Activated naive CD8-positive, alpha-beta T cell treated with anti-CD3 and anti-CD28 coated beads, Interleukin-2, amount 50 U/mL, for 24 hours (primary cell): Measurements from ENCODE around the gene SPARC.

Experiments
- ATAC-seq: fragments of 150-1000 bp; cut with Tn5 transposase; one replicate; pipeline ENCODE4 v1.10.0; 2021
- DNase-seq: peaks from one replicate; pipeline ENCODE4 v3.0.0; 2021
- H3K27ac Mint-ChIP-seq: one replicate; pipeline ENCODE4 v1.8.0; 2021; ENCODE audit warnings: mild to moderate bottlenecking, mixed read lengths
- H3K27me3 Mint-ChIP-seq: one replicate; pipeline ENCODE4 v1.8.0; 2021; ENCODE audit warnings: mixed read lengths
- H3K36me3 Mint-ChIP-seq: one replicate; pipeline ENCODE4 v1.8.0; 2021; ENCODE audit warnings: low read depth, mixed read lengths
- H3K4me1 Mint-ChIP-seq: one replicate; pipeline ENCODE4 v1.8.0; 2021; ENCODE audit warnings: mixed read lengths
- H3K4me3 Mint-ChIP-seq: one replicate; pipeline ENCODE4 v1.8.0; 2021; ENCODE audit warnings: mild to moderate bottlenecking, moderate library complexity, mixed read lengths
- H3K9me3 Mint-ChIP-seq: one replicate; pipeline ENCODE4 v1.8.0; 2021; ENCODE audit warnings: mixed read lengths

SPARC gene

GRCh38 chr5:151619812-151620460, 66.8 kb downstream of the SPARC start:
- peaks cover 2% of the 10 kb centered on the region for H3K27me3 Mint-ChIP-seq
- no peak overlapping the region for H3K27ac Mint-ChIP-seq
- H3K9me3 Mint-ChIP-seq = no peaks in the 10 kb centered on the region
- H3K4me1 Mint-ChIP-seq = peaks cover 10% of the 10 kb centered on the region
- no peak for ATAC-seq
- H3K36me3 Mint-ChIP-seq = no peaks in the 10 kb centered on the region
- no peak overlapping the region for H3K4me3 Mint-ChIP-seq
- no peak for DNase-seq

GRCh38 chr5:151618907-151619306, 67.8 kb downstream of the SPARC start:
- ATAC-seq (no peak), DNase-seq (no peak)
- H3K27me3 Mint-ChIP-seq = peaks cover 2% of the 10 kb centered on the region
- H3K36me3 Mint-ChIP-seq = no peaks in the 10 kb centered on the region
- H3K4me1 Mint-ChIP-seq = peaks cover 19% of the 10 kb centered on the region
- no peak overlapping the region for H3K27ac Mint-ChIP-seq
- no peak overlapping the region for H3K4me3 Mint-ChIP-seq
- no peaks in the 10 kb centered on the region for H3K9me3 Mint-ChIP-seq

- no peak for ATAC-seq
- no peak overlapping the region for H3K27ac Mint-ChIP-seq
- no peaks in the 10 kb centered on the region for H3K36me3 Mint-ChIP-seq
- peaks cover 2% of the 10 kb centered on the region for H3K27me3 Mint-ChIP-seq
- H3K9me3 Mint-ChIP-seq = no peaks in the 10 kb centered on the region
- H3K4me3 Mint-ChIP-seq = no peak overlapping the region
- no peak for DNase-seq
- H3K4me1 Mint-ChIP-seq = peaks cover 27% of the 10 kb centered on the region
These were observed 68.6 kb downstream of the SPARC start for GRCh38 chr5:151617841-151618710.

- H3K36me3 Mint-ChIP-seq = no peaks in the 10 kb centered on the region
- H3K4me3 Mint-ChIP-seq = no peak overlapping the region
- no peak for DNase-seq
- H3K4me1 Mint-ChIP-seq = peaks cover 32% of the 10 kb centered on the region
- H3K27ac Mint-ChIP-seq = no peak overlapping the region
- no peak for ATAC-seq
- H3K9me3 Mint-ChIP-seq = no peaks in the 10 kb centered on the region
- H3K27me3 Mint-ChIP-seq = peaks cover 2% of the 10 kb centered on the region
These were observed 69.3 kb downstream of the SPARC start for GRCh38 chr5:151617383-151617840.

- no peaks in the 10 kb centered on the region for H3K9me3 Mint-ChIP-seq
- no peak overlapping the region for H3K4me3 Mint-ChIP-seq
- ATAC-seq = peak; percentile 79
- H3K27me3 Mint-ChIP-seq = no peaks in the 10 kb centered on the region
- peaks cover 37% of the 10 kb centered on the region for H3K4me1 Mint-ChIP-seq
- no peak overlapping the region for H3K27ac Mint-ChIP-seq
- no peaks in the 10 kb centered on the region for H3K36me3 Mint-ChIP-seq
- peak; percentile 25 for DNase-seq
These were observed 71.3 kb downstream of the SPARC start for GRCh38 chr5:151615431-151615830.

GRCh38 chr5:151614565-151614964, 72.2 kb downstream of the SPARC start:
- Mint-ChIP-seq H3K9me3 (no peaks in the 10 kb centered on the region), H3K27me3 (no peaks in the 10 kb centered on the region), H3K4me3 (no peak overlapping the region), H3K36me3 (no peaks in the 10 kb centered on the region), H3K27ac (no peak overlapping the region), H3K4me1 (peaks cover 37% of the 10 kb centered on the region)
- DNase-seq (no peak), ATAC-seq (no peak)

- peak; percentile 31 for DNase-seq
- Mint-ChIP-seq H3K4me1 (peaks cover 37% of the 10 kb centered on the region), H3K27ac (peak overlapping the region; percentile 69), H3K4me3 (no peak overlapping the region), H3K36me3 (no peaks in the 10 kb centered on the region), H3K27me3 (no peaks in the 10 kb centered on the region), H3K9me3 (no peaks in the 10 kb centered on the region)
- ATAC-seq = peak; percentile 78
These were observed 73.9 kb downstream of the SPARC start for GRCh38 chr5:151612689-151613427.

- H3K27ac Mint-ChIP-seq = no peak overlapping the region
- peaks cover 37% of the 10 kb centered on the region for H3K4me1 Mint-ChIP-seq
- no peaks in the 10 kb centered on the region for H3K36me3 Mint-ChIP-seq
- H3K27me3 Mint-ChIP-seq = no peaks in the 10 kb centered on the region
- DNase-seq (no peak), ATAC-seq (no peak)
- H3K4me3 Mint-ChIP-seq = no peak overlapping the region
- no peaks in the 10 kb centered on the region for H3K9me3 Mint-ChIP-seq
These were observed 75.5 kb downstream of the SPARC start for GRCh38 chr5:151611127-151611775.
